GM06990 (cell line): ENCODE data around the gene DENND1A.

Experiments
- DNase-seq: peaks from one replicate; pipeline ENCODE4 v3.0.0-alpha.2; 2011; ENCODE audit not compliant: insufficient read length; ENCODE audit errors: extremely low read depth
- H3K27me3 ChIP-seq: replicated peaks from 2 replicates; pipeline ENCODE4 v1.6.0; 2011; ENCODE audit warnings: low read length; ENCODE audit not compliant: control insufficient read depth, insufficient read depth
- H3K36me3 ChIP-seq: 2 replicates; pipeline ENCODE4 v1.5.1; 2011; ENCODE audit warnings: low read length; ENCODE audit not compliant: control insufficient read depth, insufficient read depth
- H3K4me3 ChIP-seq: replicated peaks from 2 replicates; pipeline ENCODE4 v1.5.1; 2011; ENCODE audit warnings: low read depth, mild to moderate bottlenecking, control low read depth, low read length
- TF ChIP-seq, protein P1 (sequence below): IDR thresholded peaks from 2 replicates; pipeline ENCODE4 v1.5.1; 2011; ENCODE audit warnings: low read length, control low read depth, mild to moderate bottlenecking, inconsistent platforms; ENCODE audit not compliant: insufficient read depth, poor library complexity, severe bottlenecking

DENND1A gene

DNA sequence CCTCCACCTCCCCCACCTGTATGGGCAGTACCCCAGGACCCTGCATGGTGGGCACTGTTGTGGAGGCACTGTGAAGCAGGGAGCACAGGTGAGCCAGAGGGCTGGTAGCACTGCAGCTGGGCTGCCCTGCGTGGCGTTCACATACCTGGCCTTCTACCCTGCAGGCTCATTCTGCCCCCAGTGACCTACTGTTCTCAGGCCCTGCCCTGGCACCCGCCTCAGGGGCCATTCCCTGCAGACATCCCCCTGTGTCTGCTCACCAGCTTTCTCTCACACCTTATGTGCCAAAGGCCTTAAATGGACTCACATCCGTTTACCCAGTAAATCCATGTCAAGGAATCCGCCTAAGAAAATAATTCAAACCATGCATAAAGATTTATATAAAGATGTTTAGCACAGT is 377.4 kb downstream of the DENND1A start:
- no peak for DNase-seq
- TF ChIP-seq, protein P1, sequence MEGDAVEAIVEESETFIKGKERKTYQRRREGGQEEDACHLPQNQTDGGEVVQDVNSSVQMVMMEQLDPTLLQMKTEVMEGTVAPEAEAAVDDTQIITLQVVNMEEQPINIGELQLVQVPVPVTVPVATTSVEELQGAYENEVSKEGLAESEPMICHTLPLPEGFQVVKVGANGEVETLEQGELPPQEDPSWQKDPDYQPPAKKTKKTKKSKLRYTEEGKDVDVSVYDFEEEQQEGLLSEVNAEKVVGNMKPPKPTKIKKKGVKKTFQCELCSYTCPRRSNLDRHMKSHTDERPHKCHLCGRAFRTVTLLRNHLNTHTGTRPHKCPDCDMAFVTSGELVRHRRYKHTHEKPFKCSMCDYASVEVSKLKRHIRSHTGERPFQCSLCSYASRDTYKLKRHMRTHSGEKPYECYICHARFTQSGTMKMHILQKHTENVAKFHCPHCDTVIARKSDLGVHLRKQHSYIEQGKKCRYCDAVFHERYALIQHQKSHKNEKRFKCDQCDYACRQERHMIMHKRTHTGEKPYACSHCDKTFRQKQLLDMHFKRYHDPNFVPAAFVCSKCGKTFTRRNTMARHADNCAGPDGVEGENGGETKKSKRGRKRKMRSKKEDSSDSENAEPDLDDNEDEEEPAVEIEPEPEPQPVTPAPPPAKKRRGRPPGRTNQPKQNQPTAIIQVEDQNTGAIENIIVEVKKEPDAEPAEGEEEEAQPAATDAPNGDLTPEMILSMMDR = no peak
- no peaks in the 10 kb centered on the region for H3K27me3 ChIP-seq
- peaks cover 11% of the 10 kb centered on the region for H3K36me3 ChIP-seq
- no peak overlapping the region for H3K4me3 ChIP-seq

DNA sequence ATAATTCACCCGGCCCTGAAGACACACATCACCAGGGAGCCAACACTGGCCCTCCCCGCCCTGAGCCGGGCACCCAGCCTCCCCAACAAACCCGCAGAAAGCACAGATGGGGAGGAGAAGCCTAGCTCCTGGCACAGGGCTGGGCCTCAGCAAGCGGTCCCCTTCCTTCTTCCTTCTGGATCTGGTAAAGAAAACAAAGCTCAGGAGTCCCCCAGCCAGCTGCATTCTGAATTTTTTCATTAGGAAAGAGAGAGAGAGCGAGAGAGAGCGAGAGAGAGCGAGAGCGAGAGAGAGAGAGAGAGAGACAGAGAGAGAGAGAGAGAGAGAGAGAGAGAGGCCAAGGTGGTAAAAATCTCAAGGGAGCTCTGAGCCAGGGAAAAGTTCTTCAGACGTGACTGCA is 378.2 kb downstream of the DENND1A start:
- H3K36me3 ChIP-seq = peaks cover 7% of the 10 kb centered on the region

DNA sequence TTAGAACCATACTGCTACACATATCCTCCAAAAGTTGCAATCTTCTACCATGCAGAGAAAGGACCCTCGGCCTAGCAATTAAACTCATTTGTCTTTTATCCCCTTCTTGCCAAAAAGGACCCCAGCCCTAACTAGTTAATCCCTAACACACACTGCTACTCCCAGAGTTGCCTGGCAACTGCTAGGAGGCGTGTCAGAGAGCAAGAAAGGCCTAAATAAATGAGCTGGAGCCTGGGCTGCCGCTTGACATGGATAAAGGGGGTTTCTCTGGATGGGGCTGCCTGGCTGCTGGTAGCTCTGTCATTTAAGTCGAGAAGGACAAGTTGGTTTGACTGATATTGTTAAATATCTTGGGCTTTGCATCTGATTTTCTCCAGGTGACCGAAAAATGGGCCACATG is 379.1 kb downstream of the DENND1A start:
- TF ChIP-seq, protein P1 = no peak
- DNase-seq = no peak
- Histone ChIP-seq H3K27me3 (no peaks in the 10 kb centered on the region), H3K36me3 (peaks cover under 1% of the 10 kb centered on the region), H3K4me3 (no peak overlapping the region)

More for the DNA sequence above, 378.2 kb downstream of the DENND1A start:
- no peak overlapping the region for H3K4me3 ChIP-seq
- no peaks in the 10 kb centered on the region for H3K27me3 ChIP-seq
- TF ChIP-seq, protein P1 = no peak
- DNase-seq = no peak

DNA sequence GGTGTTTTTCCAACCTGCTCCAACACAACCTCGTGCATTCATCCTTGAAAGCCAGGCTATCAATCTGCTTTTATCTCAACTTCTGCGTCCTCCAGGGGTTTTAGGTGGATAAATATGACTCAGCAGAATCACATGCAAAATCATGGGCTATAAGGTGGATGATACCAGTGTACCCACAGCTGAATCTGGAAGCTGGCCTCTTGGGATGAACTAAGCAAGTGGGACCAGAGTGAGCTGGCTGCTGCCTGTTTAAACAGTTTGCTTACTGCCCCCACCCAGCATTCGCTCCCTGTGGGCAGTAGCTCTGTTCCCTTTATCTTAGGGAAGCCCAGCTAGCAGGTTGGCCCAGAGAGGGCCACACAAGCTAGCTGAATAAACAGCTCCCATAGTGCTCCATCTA is 379.9 kb downstream of the DENND1A start:
- TF ChIP-seq, protein P1 = no peak
- no peaks in the 10 kb centered on the region for H3K27me3 ChIP-seq
- no peak for DNase-seq
- H3K36me3 ChIP-seq = no peaks in the 10 kb centered on the region; the same call in 1 of the 2 replicates
- H3K4me3 ChIP-seq = no peak overlapping the region

DNA sequence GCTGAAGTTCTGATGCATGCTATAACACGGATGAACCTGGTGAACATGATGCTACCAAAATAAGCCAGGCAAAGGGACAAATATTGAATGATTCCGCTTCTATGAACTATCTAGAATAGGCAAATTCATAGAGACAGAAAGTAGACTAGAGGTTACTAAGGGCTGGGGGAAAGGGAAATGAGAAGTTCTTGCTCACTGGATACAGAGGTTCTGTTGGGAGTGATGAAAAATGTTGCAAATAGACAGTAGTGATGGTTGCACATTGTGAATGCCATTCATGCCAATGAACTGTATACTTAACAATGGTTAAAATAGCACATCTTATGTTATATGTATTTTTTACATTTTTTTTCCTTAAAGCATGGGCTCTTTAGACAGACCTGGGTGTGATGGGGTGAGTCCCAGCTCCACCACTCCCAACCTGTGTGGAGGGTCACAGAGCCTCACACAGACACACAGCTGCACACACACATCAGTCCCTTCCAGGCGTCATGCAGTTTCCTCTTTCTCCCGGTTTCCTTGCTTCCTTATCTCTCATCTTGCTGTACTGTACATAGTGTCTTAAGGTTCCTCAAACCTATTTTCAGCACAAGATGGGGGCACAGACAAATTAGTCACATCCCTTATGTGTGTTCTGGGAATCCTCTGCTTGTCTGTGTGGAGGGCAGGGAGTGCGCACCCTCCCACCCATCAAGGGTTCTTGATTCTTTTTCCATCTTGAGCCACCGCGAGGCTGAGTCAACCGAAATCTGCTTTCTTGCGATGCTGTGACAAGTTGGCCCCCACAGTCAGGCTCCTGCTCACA is 381.0 kb downstream of the DENND1A start:
- H3K4me3 ChIP-seq = no peak overlapping the region
- H3K27me3 ChIP-seq = no peaks in the 10 kb centered on the region
- H3K36me3 ChIP-seq = no peaks in the 10 kb centered on the region; the same call in 1 of the 2 replicates
- TF ChIP-seq, protein P1 = no peak
- no peak for DNase-seq
